ENCODE measurements around the gene PUM2. TPM values are rescaled to one million over a fixed set of nuclear protein-coding genes. Genes with fewer than 3 reads are reported as not detected.

PUM2 gene
- total and polyA plus RNA-seq, 2 of the 13 experiments (the other 11 are each of a cell fraction or from before 2014, with no cell fraction given): 69.6 to 69.8 TPM

DNA sequence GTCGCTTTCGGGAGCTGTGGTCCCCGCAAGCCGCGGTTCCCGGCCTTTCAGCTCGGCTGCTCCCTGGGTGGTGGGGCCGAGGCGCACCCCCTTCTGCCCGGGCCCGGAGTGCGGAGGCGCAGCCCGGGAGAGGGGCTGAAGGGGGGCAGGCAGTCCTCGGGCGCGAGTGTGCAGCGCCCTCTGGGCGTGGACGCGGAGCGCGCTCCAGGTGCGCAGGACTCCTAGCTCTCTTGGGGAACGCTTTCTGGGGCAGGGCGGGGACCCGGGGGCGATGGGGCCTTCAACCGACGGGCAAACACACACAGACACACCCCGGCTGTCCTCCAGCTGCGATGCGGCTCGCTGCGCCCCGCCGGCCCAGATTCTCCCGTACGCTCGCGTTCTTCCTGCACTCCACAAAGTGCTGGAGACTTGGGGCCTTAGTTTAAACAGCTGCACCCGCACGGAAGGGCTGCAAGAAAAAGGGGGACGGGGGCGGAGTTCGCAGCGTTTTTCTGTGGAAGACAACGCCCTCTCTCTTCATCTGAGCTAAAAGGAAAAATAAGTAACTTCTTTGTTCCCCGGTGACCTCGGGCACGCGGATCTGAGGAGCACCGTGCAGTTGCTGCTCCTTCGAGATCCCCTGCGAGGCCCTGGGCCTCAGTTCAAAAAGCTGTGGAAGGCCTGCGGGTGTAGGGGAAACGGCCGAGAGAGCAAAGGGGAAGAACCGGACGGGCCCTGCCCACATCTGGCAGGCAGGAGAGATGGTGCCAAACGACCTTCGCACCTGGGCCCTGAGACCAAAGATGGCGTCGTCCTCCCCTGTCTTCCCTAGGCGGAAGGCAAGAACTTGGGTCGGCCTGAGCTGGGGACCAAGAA lies 125.1 kb downstream of the PUM2 start (continued):
- TF ChIP-seq, protein P1, sequence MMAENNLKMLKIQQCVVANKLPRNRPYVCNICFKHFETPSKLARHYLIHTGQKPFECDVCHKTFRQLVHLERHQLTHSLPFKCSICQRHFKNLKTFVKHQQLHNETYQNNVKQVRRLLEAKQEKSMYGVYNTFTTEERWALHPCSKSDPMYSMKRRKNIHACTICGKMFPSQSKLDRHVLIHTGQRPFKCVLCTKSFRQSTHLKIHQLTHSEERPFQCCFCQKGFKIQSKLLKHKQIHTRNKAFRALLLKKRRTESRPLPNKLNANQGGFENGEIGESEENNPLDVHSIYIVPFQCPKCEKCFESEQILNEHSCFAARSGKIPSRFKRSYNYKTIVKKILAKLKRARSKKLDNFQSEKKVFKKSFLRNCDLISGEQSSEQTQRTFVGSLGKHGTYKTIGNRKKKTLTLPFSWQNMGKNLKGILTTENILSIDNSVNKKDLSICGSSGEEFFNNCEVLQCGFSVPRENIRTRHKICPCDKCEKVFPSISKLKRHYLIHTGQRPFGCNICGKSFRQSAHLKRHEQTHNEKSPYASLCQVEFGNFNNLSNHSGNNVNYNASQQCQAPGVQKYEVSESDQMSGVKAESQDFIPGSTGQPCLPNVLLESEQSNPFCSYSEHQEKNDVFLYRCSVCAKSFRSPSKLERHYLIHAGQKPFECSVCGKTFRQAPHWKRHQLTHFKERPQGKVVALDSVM (CRISPR knock-in tag; IDR thresholded peaks at IDR 0.05): 0 out of 2 replicates have a peak, but pooled peaks have one; percentile 21
- TF ChIP-seq, protein P2, sequence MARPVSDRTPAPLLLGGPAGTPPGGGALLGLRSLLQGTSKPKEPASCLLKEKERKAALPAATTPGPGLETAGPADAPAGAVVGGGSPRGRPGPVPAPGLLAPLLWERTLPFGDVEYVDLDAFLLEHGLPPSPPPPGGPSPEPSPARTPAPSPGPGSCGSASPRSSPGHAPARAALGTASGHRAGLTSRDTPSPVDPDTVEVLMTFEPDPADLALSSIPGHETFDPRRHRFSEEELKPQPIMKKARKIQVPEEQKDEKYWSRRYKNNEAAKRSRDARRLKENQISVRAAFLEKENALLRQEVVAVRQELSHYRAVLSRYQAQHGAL (CRISPR knock-in tag; IDR thresholded peaks at IDR 0.05; ENCODE audit: not compliant biosample characterization): no peak
- TF ChIP-seq ZBTB42 (CRISPR knock-in tag; IDR thresholded peaks at IDR 0.05) (peak; percentile 88), MIER2 (CRISPR knock-in tag; IDR thresholded peaks at IDR 0.05) (no peak), ZNF562 (CRISPR knock-in tag; IDR thresholded peaks at IDR 0.05; ENCODE audit: borderline replicate concordance) (no peak), ZNF83 (CRISPR knock-in tag; IDR thresholded peaks at IDR 0.05; ENCODE audit: borderline replicate concordance) (no peak), ZZZ3 (CRISPR knock-in tag; IDR thresholded peaks at IDR 0.05; ENCODE audit: borderline replicate concordance) (peak; percentile 69; the same call in 1 of the 2 replicates), REL (CRISPR knock-in tag; conservative IDR thresholded peaks at IDR 0.05) (0 out of 2 replicates have a peak, but pooled peaks have one; percentile 41)
- TF ChIP-seq, protein P3, sequence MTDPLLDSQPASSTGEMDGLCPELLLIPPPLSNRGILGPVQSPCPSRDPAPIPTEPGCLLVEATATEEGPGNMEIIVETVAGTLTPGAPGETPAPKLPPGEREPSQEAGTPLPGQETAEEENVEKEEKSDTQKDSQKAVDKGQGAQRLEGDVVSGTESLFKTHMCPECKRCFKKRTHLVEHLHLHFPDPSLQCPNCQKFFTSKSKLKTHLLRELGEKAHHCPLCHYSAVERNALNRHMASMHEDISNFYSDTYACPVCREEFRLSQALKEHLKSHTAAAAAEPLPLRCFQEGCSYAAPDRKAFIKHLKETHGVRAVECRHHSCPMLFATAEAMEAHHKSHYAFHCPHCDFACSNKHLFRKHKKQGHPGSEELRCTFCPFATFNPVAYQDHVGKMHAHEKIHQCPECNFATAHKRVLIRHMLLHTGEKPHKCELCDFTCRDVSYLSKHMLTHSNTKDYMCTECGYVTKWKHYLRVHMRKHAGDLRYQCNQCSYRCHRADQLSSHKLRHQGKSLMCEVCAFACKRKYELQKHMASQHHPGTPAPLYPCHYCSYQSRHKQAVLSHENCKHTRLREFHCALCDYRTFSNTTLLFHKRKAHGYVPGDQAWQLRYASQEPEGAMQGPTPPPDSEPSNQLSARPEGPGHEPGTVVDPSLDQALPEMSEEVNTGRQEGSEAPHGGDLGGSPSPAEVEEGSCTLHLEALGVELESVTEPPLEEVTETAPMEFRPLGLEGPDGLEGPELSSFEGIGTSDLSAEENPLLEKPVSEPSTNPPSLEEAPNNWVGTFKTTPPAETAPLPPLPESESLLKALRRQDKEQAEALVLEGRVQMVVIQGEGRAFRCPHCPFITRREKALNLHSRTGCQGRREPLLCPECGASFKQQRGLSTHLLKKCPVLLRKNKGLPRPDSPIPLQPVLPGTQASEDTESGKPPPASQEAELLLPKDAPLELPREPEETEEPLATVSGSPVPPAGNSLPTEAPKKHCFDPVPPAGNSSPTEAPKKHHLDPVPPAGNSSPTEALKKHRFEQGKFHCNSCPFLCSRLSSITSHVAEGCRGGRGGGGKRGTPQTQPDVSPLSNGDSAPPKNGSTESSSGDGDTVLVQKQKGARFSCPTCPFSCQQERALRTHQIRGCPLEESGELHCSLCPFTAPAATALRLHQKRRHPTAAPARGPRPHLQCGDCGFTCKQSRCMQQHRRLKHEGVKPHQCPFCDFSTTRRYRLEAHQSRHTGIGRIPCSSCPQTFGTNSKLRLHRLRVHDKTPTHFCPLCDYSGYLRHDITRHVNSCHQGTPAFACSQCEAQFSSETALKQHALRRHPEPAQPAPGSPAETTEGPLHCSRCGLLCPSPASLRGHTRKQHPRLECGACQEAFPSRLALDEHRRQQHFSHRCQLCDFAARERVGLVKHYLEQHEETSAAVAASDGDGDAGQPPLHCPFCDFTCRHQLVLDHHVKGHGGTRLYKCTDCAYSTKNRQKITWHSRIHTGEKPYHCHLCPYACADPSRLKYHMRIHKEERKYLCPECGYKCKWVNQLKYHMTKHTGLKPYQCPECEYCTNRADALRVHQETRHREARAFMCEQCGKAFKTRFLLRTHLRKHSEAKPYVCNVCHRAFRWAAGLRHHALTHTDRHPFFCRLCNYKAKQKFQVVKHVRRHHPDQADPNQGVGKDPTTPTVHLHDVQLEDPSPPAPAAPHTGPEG (CRISPR knock-in tag; IDR thresholded peaks at IDR 0.05): no peak
- TF ChIP-seq, protein P4, sequence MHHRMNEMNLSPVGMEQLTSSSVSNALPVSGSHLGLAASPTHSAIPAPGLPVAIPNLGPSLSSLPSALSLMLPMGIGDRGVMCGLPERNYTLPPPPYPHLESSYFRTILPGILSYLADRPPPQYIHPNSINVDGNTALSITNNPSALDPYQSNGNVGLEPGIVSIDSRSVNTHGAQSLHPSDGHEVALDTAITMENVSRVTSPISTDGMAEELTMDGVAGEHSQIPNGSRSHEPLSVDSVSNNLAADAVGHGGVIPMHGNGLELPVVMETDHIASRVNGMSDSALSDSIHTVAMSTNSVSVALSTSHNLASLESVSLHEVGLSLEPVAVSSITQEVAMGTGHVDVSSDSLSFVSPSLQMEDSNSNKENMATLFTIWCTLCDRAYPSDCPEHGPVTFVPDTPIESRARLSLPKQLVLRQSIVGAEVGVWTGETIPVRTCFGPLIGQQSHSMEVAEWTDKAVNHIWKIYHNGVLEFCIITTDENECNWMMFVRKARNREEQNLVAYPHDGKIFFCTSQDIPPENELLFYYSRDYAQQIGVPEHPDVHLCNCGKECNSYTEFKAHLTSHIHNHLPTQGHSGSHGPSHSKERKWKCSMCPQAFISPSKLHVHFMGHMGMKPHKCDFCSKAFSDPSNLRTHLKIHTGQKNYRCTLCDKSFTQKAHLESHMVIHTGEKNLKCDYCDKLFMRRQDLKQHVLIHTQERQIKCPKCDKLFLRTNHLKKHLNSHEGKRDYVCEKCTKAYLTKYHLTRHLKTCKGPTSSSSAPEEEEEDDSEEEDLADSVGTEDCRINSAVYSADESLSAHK (CRISPR knock-in tag; IDR thresholded peaks at IDR 0.05; ENCODE audit: borderline replicate concordance): no peak
- TF ChIP-seq, protein P5, sequence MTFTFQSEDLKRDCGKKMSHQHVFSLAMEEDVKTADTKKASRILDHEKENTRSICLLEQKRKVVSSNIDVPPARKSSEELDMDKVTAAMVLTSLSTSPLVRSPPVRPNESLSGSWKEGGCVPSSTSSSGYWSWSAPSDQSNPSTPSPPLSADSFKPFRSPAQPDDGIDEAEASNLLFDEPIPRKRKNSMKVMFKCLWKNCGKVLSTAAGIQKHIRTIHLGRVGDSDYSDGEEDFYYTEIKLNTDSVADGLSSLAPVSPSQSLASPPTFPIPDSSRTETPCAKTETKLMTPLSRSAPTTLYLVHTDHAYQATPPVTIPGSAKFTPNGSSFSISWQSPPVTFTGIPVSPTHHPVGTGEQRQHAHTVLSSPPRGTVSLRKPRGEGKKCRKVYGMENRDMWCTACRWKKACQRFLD (CRISPR knock-in tag; IDR thresholded peaks at IDR 0.05; ENCODE audit: borderline replicate concordance): no peak; the same call in 1 of the 2 replicates
- TF ChIP-seq, protein P6, sequence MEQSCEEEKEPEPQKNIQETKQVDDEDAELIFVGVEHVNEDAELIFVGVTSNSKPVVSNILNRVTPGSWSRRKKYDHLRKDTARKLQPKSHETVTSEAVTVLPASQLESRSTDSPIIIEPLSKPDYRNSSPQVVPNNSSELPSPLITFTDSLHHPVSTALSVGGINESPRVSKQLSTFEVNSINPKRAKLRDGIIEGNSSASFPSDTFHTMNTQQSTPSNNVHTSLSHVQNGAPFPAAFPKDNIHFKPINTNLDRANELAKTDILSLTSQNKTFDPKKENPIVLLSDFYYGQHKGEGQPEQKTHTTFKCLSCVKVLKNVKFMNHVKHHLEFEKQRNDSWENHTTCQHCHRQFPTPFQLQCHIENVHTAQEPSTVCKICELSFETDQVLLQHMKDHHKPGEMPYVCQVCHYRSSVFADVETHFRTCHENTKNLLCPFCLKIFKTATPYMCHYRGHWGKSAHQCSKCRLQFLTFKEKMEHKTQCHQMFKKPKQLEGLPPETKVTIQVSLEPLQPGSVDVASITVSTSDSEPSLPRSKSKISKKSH (CRISPR knock-in tag; IDR thresholded peaks at IDR 0.05; ENCODE audit: borderline replicate concordance): peak; percentile 47; the same call in 1 of the 2 replicates
